Activated naive CD8-positive, alpha-beta T cell treated with anti-CD3 and anti-CD28 coated beads, Interleukin-2, amount 10 ng/mL, durations not matched to agents 7 days and 5 days (primary cell): ENCODE measurements around the gene POLL. TPM values are rescaled to one million over a fixed set of nuclear protein-coding genes. Genes with fewer than 3 reads are reported as not detected.

Experiments
- ATAC-seq: fragments of 150-1000 bp; cut with Tn5 transposase; one replicate; pipeline ENCODE4 v1.10.0; 2021; ENCODE audit warnings: low read depth, moderate library complexity
- POLR2A ChIA-PET: fragments of 350-600 bp; sonication (Branson Sonifier 250); formaldehyde crosslinking; loops from one replicate; lab custom pipeline; 2021; ENCODE audit warnings: antibody characterized with exemption; lab: Charles Lee
- DNase-seq: peaks from one replicate; pipeline ENCODE4 v3.0.0; 2021
- H3K27ac Mint-ChIP-seq: one replicate; pipeline ENCODE4 v1.8.0; 2022; ENCODE audit warnings: mild to moderate bottlenecking, mixed read lengths
- H3K27me3 Mint-ChIP-seq: one replicate; pipeline ENCODE4 v1.8.0; 2022; ENCODE audit warnings: mild to moderate bottlenecking, moderate library complexity, mixed read lengths
- H3K36me3 Mint-ChIP-seq: one replicate; pipeline ENCODE4 v1.8.0; 2021; ENCODE audit warnings: mild to moderate bottlenecking, mixed read lengths
- H3K4me1 Mint-ChIP-seq: one replicate; pipeline ENCODE4 v1.8.0; 2021; ENCODE audit warnings: mixed read lengths
- H3K4me3 Mint-ChIP-seq: one replicate; pipeline ENCODE4 v1.8.0; 2022; ENCODE audit warnings: mild to moderate bottlenecking, moderate library complexity, mixed read lengths
- H3K9me3 Mint-ChIP-seq: one replicate; pipeline ENCODE4 v1.8.0; 2021; ENCODE audit warnings: mixed read lengths
- total RNA-seq, 2 experiments: library from RNA; stranded (reverse); gene quantifications; one replicate each; pipeline ENCODE4 v1.2.3, GENCODE V29; 2021

POLL gene
- total RNA-seq, 2 experiments from 2014 or later: 34.9 to 37.7 TPM

GRCh38 chr10:101566333-101567164 lies 21.5 kb downstream of the POLL start:
- H3K4me3 Mint-ChIP-seq: no peak overlapping the region
- DNase-seq (no peak), ATAC-seq (no peak)
- POLR2A ChIA-PET: no interaction called here
- H3K27ac Mint-ChIP-seq: no peak overlapping the region
- H3K36me3 Mint-ChIP-seq: no peaks in the 10 kb centered on the region
- peaks cover 57% of the 10 kb centered on the region for H3K27me3 Mint-ChIP-seq
- H3K4me1 Mint-ChIP-seq: peaks cover 10% of the 10 kb centered on the region
- H3K9me3 Mint-ChIP-seq: no peaks in the 10 kb centered on the region

- H3K27ac Mint-ChIP-seq: no peak overlapping the region
- no peaks in the 10 kb centered on the region for H3K9me3 Mint-ChIP-seq
Measured at GRCh38 chr10:101565936-101566332, 22.1 kb downstream of the POLL start.

GRCh38 chr10:101565370-101565900 lies 22.6 kb downstream of the POLL start:
- H3K27ac Mint-ChIP-seq: no peak overlapping the region
- DNase-seq (no peak), ATAC-seq (no peak)
- H3K27me3 Mint-ChIP-seq: peaks cover 57% of the 10 kb centered on the region
- POLR2A ChIA-PET: no interaction called here
- H3K9me3 Mint-ChIP-seq: no peaks in the 10 kb centered on the region
- H3K36me3 Mint-ChIP-seq: no peaks in the 10 kb centered on the region
- H3K4me1 Mint-ChIP-seq: peaks cover 6% of the 10 kb centered on the region
- no peak overlapping the region for H3K4me3 Mint-ChIP-seq

More at GRCh38 chr10:101565936-101566332, 22.1 kb downstream of the POLL start:
- ATAC-seq (no peak), DNase-seq (no peak)
- Mint-ChIP-seq H3K36me3 (no peaks in the 10 kb centered on the region), H3K4me1 (peaks cover 9% of the 10 kb centered on the region), H3K27me3 (peaks cover 57% of the 10 kb centered on the region), H3K4me3 (no peak overlapping the region)
- POLR2A ChIA-PET: no interaction called here

DNA sequence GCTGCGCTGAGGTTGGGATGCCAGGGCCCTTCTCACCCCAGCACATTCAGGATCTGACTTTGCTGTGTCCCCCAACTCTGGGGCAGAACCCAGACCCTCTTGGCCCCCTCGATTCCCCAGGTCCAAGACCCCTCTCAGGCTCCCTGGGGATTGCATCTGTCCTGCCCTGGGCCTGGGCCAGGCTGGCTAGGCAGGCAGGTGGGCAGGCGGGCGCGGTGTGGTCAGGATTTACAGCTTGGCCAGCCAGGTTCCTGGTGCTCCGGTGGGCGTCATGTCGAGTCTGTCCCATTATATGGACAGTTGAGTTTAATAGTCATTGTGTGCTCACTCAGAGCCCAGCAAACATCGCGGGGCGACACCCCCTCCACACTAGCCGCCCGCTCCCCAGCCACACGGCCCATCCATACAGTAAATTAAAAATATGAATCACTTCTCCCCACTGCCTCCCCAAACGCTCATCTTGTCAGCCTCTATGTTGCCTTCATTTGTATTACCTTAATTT lies 23.5 kb downstream of the POLL start:
- Mint-ChIP-seq H3K36me3 (no peaks in the 10 kb centered on the region), H3K27ac (no peak overlapping the region), H3K27me3 (peaks cover 53% of the 10 kb centered on the region), H3K4me1 (peaks cover 4% of the 10 kb centered on the region), H3K9me3 (no peaks in the 10 kb centered on the region), H3K4me3 (no peak overlapping the region)
- POLR2A ChIA-PET: no interaction called here
- DNase-seq (no peak), ATAC-seq (no peak)

DNA sequence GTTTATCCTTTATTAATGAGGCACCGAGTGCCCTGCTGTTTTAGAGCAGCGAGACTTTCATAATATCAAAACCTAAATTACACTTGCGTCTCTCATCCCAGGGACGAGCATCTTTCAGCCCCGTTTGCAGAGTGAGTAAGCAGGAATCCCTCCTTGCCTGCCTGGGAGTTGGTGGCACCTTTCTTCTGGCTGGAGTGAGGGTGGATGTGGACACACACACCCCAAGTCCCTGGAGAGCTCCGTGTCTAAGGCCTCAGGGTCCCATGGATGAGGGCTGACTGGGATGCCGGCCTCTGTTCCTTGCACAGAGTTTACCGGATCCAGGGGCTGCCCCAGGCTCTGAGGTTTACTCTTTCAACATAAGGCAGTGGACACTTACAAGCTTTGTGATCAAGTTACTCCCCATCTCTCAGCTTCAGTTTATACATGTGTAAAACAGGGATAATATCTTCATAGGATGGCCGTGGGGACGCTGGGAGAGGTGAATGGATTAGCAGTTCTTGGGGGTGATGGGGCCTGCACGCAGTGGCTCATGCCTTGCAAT lies 24.5 kb downstream of the POLL start:
- ATAC-seq: no peak
- H3K4me1 Mint-ChIP-seq: peaks cover 9% of the 10 kb centered on the region
- H3K9me3 Mint-ChIP-seq: no peaks in the 10 kb centered on the region
- no peak overlapping the region for H3K4me3 Mint-ChIP-seq
- H3K36me3 Mint-ChIP-seq: no peaks in the 10 kb centered on the region
- no peak for DNase-seq
- POLR2A ChIA-PET: no interaction called here
- H3K27ac Mint-ChIP-seq: no peak overlapping the region
- peaks cover 43% of the 10 kb centered on the region for H3K27me3 Mint-ChIP-seq

GRCh38 chr10:101563007-101563406 lies 25.1 kb downstream of the POLL start:
- Mint-ChIP-seq H3K27ac (no peak overlapping the region), H3K9me3 (no peaks in the 10 kb centered on the region), H3K4me3 (no peak overlapping the region), H3K4me1 (peaks cover 14% of the 10 kb centered on the region), H3K36me3 (no peaks in the 10 kb centered on the region), H3K27me3 (peaks cover 38% of the 10 kb centered on the region)
- no peak for ATAC-seq
- POLR2A ChIA-PET: no interaction called here
- DNase-seq: no peak

GRCh38 chr10:101562231-101562630 lies 25.8 kb downstream of the POLL start:
- ATAC-seq: no peak
- Mint-ChIP-seq H3K27ac (no peak overlapping the region), H3K9me3 (no peaks in the 10 kb centered on the region), H3K36me3 (no peaks in the 10 kb centered on the region), H3K27me3 (peaks cover 30% of the 10 kb centered on the region), H3K4me1 (peaks cover 20% of the 10 kb centered on the region), H3K4me3 (no peak overlapping the region)
- POLR2A ChIA-PET: no interaction called here
- no peak for DNase-seq

GRCh38 chr10:101561068-101561915 lies 26.8 kb downstream of the POLL start:
- POLR2A ChIA-PET: no interaction called here
- Mint-ChIP-seq H3K36me3 (no peaks in the 10 kb centered on the region), H3K27me3 (peaks cover 24% of the 10 kb centered on the region), H3K9me3 (no peaks in the 10 kb centered on the region), H3K4me1 (peaks cover 18% of the 10 kb centered on the region), H3K4me3 (no peak overlapping the region), H3K27ac (no peak overlapping the region)
- DNase-seq: no peak
- no peak for ATAC-seq

DNA sequence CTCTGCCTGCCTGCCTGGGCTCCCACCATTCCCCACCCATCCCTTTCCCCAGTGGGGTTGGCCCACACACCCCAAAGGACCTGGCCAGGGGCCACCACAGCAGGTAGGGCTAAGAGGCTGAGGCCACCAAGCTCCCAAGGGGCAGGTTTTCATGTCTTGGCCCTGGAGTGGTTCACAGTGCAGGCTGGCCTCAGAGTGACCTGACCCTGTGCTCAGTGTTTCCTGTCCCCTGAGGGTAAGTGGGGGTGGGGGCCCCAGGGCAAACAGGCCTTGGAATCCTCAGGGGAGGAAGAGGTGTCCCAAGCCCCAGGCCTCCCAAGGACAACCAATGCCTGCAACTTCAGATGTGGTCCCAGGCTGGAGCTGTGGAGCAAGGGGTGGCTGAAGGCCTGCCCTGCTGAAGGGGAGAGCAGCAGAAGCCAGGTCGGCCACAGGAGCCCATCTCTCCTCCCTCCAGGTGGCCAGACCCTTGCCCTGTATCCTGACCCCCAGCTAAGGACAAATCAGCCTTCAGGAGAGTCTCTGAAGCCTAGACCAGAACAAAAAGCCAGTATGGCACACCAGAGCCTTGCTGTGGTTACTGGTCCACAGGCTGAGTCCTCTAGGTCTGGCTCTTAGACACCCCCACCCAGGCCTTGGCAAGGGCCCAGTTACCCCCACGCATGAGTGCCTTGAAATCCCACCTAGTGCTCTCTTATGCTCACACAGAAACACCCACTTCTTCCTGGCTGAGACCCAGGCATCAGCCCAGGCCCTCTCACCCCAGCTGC lies 27.6 kb downstream of the POLL start:
- no peak overlapping the region for H3K27ac Mint-ChIP-seq
- H3K27me3 Mint-ChIP-seq: peaks cover 17% of the 10 kb centered on the region
- H3K4me1 Mint-ChIP-seq: peaks cover 18% of the 10 kb centered on the region
- H3K4me3 Mint-ChIP-seq: no peak overlapping the region
- POLR2A ChIA-PET: no interaction called here
- DNase-seq (no peak), ATAC-seq (no peak)
- no peaks in the 10 kb centered on the region for H3K36me3 Mint-ChIP-seq
- H3K9me3 Mint-ChIP-seq: no peaks in the 10 kb centered on the region

DNA sequence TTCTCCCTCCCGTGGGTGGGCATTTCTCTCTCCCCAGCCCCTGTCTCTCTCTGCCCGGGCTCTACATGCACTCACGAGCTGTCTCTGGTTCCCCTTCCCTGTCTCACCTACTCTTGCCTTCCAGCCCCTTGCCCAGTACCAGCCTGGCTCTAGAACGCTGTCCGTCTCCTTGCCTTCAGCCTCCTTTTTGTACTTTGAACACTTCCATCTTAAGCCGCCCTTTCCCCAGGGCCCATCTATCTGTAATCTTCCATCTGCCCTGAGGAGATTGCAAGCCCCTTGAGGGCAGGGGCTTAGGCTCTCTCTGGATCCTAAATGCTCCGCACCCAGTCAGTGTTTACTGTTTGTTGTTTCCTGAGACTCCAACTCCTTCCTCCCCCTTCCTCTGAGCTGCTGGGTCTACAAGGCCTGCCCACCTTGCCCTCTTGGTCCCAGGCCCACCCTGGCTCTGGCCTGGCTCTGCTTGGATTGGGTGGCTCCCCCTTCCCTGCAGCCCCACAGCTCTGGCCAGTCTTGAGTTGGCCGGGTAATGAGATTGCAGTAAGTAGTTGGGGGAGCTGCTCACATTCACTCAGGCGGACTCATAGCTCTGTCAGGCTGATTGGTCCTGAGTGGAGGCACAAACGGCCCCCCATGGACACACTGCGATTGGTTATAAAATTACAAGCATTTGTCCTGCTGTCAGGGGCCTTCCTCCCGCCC lies 28.3 kb downstream of the POLL start:
- no peaks in the 10 kb centered on the region for H3K36me3 Mint-ChIP-seq
- no peaks in the 10 kb centered on the region for H3K9me3 Mint-ChIP-seq
- no peak overlapping the region for H3K4me3 Mint-ChIP-seq
- H3K27me3 Mint-ChIP-seq: peaks cover 9% of the 10 kb centered on the region
- no peak for DNase-seq
- H3K4me1 Mint-ChIP-seq: peaks cover 18% of the 10 kb centered on the region
- POLR2A ChIA-PET: interaction anchor here (1.3 kb wide), 1 partner anchor 10 kb away, joined by 4 read pairs; no protein-coding TSS in a partner anchor
- ATAC-seq: no peak
- peak overlapping the region; percentile 46 for H3K27ac Mint-ChIP-seq

DNA sequence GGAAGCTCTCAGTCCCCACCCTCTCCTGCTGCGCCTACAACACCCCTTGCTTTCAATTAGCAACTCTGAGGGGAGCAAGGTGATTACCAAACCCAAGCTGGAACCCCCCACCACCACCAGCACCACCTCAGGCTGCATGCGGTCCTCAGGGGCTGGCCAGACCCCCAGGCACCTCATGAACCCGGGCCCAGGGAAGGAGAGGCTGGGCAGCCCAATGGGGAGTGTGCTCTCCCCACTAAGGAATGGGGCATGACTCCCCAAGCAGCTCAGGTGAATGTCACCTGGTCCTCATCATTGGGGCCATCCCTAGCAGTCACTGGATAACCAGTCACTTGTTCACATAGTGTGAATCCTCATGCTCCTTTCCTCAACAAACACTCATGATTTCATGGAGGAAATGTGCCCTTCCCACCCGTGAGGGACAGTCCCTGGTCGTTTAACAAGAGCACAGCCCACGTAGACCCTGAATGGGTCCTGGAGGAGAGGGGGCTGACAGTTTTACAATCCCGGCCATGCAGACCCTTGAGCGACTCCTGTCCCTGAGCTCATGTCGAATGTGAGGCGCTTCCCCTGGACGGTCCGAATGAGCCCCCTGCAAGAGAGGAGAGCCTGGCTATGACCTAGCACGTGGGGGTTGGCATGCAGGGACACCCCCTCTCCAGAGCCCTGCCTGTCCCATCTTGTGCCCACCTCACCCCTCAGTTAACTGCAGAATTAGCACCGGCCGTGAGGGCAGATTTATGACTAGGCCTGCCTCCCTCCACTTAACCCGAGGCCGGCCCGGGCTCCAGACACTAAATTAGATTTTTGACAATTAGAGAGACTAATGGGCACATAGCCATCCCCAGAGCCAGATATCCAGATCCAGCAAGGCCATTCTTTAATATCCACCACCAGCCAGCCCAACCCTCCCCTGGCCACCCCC lies 29.1 kb downstream of the POLL start:
- Mint-ChIP-seq H3K27me3 (peaks cover 4% of the 10 kb centered on the region), H3K4me1 (peaks cover 18% of the 10 kb centered on the region), H3K27ac (peak overlapping the region; percentile 46), H3K4me3 (no peak overlapping the region), H3K9me3 (no peaks in the 10 kb centered on the region), H3K36me3 (no peaks in the 10 kb centered on the region)
- ATAC-seq (no peak), DNase-seq (no peak)
- POLR2A ChIA-PET: interaction anchor here (1.3 kb wide), 1 partner anchor 11 kb away, joined by 4 read pairs; no protein-coding TSS in a partner anchor
